Osteocyte (in vitro differentiated cells): ENCODE results near the gene NCOA3. TPM values are rescaled to one million over a fixed set of nuclear protein-coding genes. Genes with fewer than 3 reads are reported as not detected.

Experiments
- DNase-seq: peaks from one replicate; pipeline ENCODE4 v3.0.0; 2021; ENCODE audit warnings: mixed read lengths; ENCODE audit not compliant: unreplicated experiment; ENCODE audit errors: extremely low spot score
- H3K27ac Mint-ChIP-seq: one replicate; pipeline ENCODE4 v1.8.0; 2021; ENCODE audit warnings: mild to moderate bottlenecking, mixed read lengths; ENCODE audit not compliant: unreplicated experiment
- H3K27me3 Mint-ChIP-seq: one replicate; pipeline ENCODE4 v1.8.0; 2021; ENCODE audit warnings: mixed read lengths; ENCODE audit not compliant: unreplicated experiment
- H3K36me3 Mint-ChIP-seq: one replicate; pipeline ENCODE4 v1.8.0; 2021; ENCODE audit warnings: mixed read lengths; ENCODE audit not compliant: unreplicated experiment
- H3K4me1 Mint-ChIP-seq: one replicate; pipeline ENCODE4 v1.8.0; 2021; ENCODE audit warnings: mixed read lengths; ENCODE audit not compliant: unreplicated experiment
- H3K4me3 Mint-ChIP-seq: one replicate; pipeline ENCODE4 v1.8.0; 2021; ENCODE audit warnings: mild to moderate bottlenecking, moderate library complexity, mixed read lengths; ENCODE audit not compliant: unreplicated experiment
- H3K9me3 Mint-ChIP-seq: one replicate; pipeline ENCODE4 v1.8.0; 2021; ENCODE audit warnings: mixed read lengths; ENCODE audit not compliant: unreplicated experiment
- total RNA-seq: library from RNA; stranded (reverse); gene quantifications from 2 replicates; pipeline ENCODE4 v1.2.1, GENCODE V29; 2021
- TF ChIP-seq, protein P1 (sequence below): fragments of 200-600 bp; sonication (generic); IDR thresholded peaks from 2 replicates; pipeline ENCODE4 v1.5.0; 2021; ENCODE audit warnings: antibody characterized with exemption, mild to moderate bottlenecking, moderate library complexity

Gene NCOA3
- total RNA-seq, 1 donor from 2014 or later, result 75.9 TPM

DNA sequence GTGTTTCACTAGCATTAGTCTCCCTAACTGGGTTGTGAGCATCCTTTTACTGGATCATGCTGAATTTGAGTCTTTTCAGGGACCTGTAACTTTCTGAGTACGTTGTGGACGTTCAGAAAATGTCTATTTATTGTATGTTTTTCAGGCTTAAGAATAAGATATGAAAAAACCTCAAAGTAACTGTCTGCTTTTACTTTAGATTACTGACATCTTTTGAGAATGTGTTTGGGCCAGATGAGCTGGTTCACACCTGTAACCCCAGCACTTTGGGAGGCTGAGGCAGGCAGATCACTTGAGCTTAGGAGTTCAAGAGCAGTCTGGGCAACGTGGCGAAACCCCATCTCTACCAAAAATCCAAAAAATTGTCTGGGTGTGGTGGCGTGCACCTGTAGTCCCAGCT is 32.7 kb downstream of the NCOA3 start:
- no peak overlapping the region for H3K4me3 Mint-ChIP-seq

DNA sequence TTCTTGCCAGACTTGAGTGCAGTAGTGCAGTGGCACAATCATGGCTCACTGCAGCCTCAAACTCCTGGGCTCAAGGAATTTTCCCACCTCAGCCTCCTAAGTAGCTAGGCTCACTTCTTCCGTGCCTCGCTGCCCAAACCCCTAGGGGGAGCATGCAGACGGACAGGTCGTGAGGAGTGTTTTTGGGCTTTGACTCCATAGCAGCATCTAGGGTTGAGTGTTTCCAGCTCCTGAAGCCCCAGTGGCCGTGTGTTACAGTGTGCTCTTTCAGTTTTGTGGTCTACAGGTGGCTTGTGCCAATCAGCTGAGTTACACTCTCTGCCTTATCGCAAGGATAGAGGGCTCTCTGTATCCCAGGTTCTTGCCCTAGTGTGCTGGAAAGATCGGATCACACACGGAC is 33.4 kb downstream of the NCOA3 start:
- no peak for DNase-seq
- Mint-ChIP-seq H3K36me3 (peaks cover 6% of the 10 kb centered on the region), H3K9me3 (no peaks in the 10 kb centered on the region), H3K27ac (no peak overlapping the region), H3K4me3 (no peak overlapping the region), H3K4me1 (peaks cover 16% of the 10 kb centered on the region), H3K27me3 (no peaks in the 10 kb centered on the region)
- TF ChIP-seq, protein P1, sequence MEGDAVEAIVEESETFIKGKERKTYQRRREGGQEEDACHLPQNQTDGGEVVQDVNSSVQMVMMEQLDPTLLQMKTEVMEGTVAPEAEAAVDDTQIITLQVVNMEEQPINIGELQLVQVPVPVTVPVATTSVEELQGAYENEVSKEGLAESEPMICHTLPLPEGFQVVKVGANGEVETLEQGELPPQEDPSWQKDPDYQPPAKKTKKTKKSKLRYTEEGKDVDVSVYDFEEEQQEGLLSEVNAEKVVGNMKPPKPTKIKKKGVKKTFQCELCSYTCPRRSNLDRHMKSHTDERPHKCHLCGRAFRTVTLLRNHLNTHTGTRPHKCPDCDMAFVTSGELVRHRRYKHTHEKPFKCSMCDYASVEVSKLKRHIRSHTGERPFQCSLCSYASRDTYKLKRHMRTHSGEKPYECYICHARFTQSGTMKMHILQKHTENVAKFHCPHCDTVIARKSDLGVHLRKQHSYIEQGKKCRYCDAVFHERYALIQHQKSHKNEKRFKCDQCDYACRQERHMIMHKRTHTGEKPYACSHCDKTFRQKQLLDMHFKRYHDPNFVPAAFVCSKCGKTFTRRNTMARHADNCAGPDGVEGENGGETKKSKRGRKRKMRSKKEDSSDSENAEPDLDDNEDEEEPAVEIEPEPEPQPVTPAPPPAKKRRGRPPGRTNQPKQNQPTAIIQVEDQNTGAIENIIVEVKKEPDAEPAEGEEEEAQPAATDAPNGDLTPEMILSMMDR, result no peak

More for the DNA sequence above, 32.7 kb downstream of the NCOA3 start:
- H3K36me3 Mint-ChIP-seq, result peaks cover 8% of the 10 kb centered on the region
- peaks cover 19% of the 10 kb centered on the region for H3K4me1 Mint-ChIP-seq
- DNase-seq, result no peak
- no peak overlapping the region for H3K27ac Mint-ChIP-seq
- H3K27me3 Mint-ChIP-seq, result no peaks in the 10 kb centered on the region
- H3K9me3 Mint-ChIP-seq, result no peaks in the 10 kb centered on the region
- TF ChIP-seq, protein P1, result no peak

DNA sequence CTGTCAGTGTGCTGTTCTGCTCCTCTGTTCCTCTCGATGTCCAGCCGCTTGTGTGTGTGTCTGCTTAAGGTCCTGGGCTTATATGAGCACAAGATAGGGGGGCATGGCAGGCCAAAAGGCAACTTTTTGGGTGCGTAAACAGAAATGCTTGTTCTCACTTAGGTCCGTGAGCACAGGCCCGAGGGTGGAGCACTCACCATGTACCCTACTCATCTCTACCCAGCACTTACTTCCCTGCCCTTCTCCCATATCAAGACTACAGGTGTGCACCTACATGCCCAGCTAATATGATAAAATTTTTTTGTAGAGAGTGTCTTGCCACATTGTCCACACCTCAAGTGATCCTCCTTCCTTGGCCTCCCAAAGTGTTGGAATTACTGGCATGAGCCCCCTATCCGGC is 34.3 kb downstream of the NCOA3 start:
- Mint-ChIP-seq H3K4me3 (no peak overlapping the region), H3K4me1 (peaks cover 23% of the 10 kb centered on the region), H3K27me3 (no peaks in the 10 kb centered on the region)

DNA sequence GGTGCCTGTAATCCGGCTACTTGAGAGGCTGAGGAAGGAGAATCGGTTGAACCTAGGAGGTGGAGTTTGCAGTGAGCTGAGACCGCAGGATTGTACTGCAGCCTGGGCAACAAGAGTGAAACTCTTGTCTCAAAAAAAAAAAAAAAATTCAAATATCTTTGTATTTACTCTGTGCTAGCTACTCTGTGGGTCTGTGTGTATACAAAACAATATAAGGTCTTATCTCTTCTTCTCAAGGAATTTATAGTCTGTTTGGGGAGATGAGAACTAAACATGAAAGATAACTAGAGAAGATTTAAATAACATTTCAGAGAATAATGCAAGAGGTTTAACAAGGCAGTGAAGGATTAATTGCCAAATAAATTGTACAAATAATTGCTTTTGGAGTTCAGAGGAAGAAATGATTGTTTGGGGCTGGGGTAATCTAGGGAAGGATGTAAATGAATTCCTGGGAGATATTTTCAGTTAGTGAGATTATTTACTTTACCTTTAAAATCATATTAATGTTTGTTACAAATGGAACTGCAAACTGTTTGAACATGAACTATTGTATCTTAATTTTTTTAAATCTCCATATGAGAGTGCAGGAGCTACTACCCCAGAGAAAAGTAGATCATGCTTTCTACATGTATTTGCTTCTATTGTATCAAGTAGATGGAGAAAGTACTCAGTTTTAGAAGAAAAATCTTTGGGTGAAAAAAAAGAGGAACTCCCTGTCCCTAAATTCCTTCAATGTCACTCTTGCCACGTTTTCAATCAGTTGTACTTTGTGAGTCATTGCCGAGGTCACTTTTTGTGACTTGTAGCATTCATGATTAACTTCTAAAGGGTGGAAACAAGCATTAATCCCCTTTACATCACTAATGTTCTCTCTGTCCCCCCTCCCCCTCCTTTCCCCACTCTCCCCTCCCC is 39.0 kb downstream of the NCOA3 start:
- peaks cover 60% of the 10 kb centered on the region for H3K4me1 Mint-ChIP-seq
- H3K36me3 Mint-ChIP-seq, result peaks cover 2% of the 10 kb centered on the region
- H3K4me3 Mint-ChIP-seq, result no peak overlapping the region
- no peaks in the 10 kb centered on the region for H3K9me3 Mint-ChIP-seq
- peak overlapping the region; percentile 36 for H3K27ac Mint-ChIP-seq
- no peak for DNase-seq
- no peaks in the 10 kb centered on the region for H3K27me3 Mint-ChIP-seq
- TF ChIP-seq, protein P1, result no peak

More for the DNA sequence above, 34.3 kb downstream of the NCOA3 start:
- DNase-seq, result no peak
- H3K27ac Mint-ChIP-seq, result no peak overlapping the region
- peaks cover 6% of the 10 kb centered on the region for H3K36me3 Mint-ChIP-seq
- TF ChIP-seq, protein P1, result no peak
- no peaks in the 10 kb centered on the region for H3K9me3 Mint-ChIP-seq

DNA sequence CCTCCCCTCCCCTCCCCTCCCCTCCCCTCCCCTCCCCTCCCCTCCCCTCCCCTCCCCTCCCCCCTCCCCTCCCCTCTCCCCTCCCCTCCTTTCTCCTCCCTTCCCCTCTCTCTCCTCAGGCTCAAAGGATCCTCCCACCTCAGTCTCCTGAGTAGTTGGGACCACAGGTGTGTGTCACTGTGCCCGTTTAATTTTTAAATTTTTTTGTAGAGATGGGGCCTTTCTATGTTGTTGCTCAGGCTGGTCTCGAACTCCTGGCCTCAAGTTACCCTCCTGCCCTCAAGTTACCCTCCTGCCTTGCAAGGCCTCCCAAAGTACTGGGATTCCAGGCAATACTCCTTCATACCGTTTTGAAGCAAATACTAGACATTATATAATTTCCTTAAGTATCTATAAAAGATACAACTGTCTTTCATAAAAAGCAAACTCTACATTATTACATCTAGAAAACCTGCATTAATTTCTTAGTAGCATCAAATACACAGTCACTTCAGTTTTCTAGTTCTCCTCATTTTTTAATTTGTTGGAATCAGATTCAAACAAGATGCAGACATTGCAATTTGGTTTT is 39.8 kb downstream of the NCOA3 start:
- H3K27me3 Mint-ChIP-seq, result no peaks in the 10 kb centered on the region
- TF ChIP-seq, protein P1, result no peak
- H3K4me1 Mint-ChIP-seq, result peaks cover 67% of the 10 kb centered on the region

More for the DNA sequence above, 39.8 kb downstream of the NCOA3 start:
- Mint-ChIP-seq H3K4me3 (no peak overlapping the region), H3K9me3 (no peaks in the 10 kb centered on the region), H3K27ac (peak overlapping the region; percentile 50), H3K36me3 (peaks cover 2% of the 10 kb centered on the region)
- DNase-seq, result no peak
